ENCODE results near the gene GNAS-AS1.
"Not testable (repeated sequence)": the region's sequence is repeated elsewhere in the genome, so short reads cannot be mapped to it uniquely, and the experiment has no call there.

GNAS-AS1 gene

DNA sequence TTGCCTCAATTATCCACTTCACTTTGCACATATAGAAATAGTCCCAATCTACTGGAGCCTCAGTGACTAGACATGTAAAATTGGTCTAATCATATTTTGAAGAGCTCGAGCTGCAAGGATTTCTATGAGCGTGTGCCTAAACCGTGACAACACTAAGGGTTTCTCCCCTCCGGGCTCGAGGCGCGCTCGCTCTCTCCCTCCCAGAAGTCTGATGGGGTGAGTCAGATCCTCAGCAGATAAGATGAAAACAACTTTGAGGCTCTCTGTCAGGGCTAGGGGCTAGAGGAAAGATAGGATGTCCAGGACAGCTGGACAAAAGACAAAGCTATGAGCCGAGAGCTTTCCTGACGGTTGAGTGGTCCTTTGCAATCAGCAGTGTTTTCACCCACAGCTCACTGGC lies 16.8 kb downstream of the GNAS-AS1 start:
- no peak for DNase-seq

DNA sequence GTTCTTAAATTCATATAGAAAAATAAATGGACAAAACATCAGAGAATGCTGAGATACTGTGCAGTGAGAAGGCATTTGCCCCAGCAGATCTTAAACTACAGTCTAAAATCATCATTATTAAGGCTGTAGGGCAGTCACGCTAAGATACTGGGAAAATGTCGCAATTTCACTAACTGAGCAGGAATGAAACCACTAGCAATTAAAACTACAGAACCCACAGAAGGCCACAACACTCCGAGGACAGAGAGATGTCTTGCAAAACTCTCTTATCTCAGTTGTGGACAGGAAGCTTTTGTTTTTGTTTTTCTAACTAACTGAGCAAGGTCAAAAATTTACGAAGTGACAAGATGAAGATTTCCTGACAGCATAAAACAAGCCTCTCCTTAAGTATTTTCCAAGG lies 18.2 kb downstream of the GNAS-AS1 start:
- DNase-seq, result no peak

DNA sequence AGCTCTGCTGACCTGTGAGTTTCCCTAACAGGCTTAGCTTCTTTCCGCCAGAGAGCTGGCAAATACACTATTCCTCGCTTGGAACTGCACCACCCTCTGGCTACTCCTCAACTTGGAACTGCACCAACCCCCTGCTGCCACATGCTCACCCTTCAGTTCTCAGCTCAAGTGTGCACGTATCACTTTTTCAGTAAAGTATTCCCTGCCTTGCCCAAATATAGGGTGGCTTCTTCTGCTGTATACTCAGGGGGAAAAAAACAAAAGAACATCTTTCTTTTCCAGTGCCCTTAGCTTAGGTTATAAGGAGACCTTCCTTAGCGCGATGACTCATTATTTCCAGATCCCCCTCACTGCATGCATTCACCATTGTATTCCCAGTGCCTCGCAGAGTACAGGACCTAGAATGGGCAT lies 21.2 kb downstream of the GNAS-AS1 start:
- DNase-seq, result peak; percentile 36 to 73

DNA sequence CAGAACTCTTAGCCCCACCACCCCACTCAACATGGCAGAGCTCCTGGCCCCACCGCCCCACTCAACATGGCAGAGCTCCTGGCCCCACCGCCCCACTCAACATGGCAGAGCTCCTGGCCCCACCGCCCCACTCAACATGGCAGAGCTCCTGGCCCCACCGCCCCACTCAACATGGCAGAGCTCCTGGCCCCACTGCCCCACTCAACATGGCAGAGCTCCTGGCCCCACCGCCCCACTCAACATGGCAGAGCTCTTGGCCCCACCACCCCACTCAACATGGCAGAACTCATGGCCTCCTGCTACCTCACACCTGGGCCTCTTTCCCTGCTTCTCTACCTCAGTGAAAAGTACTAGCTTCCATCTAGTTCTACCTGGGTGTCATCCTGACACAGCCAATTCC lies 21.9 kb downstream of the GNAS-AS1 start:
- not testable (repeated sequence) for DNase-seq

DNA sequence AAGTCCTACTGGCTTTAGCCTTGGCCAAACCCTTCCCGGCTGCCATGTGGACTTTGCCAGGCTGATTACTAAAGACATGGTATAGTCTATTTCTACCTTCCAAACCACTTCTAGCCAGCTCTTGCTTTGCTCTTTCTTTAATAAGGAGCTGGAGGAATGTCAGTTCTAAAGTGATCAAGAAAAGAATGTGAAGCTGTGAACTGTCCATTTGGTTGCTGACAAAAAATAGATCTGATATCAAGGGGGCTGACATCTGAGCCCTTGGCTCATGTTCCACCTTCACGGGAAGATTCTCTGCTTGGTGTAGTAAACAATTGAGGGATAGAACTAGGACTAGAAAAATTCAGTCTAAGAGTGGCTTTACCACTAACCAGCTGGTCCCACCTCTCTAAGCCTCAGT lies 22.6 kb downstream of the GNAS-AS1 start:
- no peak for DNase-seq

DNA sequence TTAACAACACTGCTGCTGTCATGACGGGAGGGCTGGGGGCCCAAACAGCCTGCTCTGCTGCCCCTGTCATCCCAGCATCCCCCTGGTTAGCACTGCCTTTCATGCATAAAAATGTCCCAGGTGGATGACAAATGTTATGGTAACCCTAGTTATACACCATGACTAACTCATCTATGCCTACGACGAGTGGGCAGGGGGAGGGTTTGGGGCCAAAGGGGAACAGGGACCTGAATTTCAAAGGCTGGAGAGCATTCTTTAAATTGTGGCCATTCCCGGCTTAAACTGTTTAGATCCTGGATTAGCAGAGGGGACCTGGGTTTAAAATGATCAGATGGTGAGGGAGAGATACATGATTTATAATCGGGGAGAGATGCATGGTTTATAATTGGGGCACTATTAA lies 24.4 kb downstream of the GNAS-AS1 start:
- DNase-seq, result no peak

DNA sequence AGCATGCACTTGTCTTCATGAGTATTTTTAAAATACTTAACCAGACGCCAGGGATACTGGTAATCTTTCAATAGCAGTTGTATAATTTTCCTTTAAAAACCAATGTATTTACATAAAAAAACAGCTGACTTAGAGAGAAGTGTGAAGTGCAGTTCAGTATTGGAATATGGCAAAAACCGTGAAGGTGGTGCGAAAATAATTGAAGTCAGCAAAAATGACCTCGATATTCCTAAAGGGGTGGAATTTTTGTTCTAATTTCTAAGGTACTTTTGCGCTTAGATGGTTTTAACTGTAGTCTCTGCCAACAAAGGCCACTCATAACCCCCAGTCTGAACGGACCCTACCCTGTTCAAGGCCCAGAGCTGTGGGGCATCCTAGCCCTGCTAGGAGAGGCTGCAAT lies 25.3 kb downstream of the GNAS-AS1 start:
- no peak for DNase-seq

DNA sequence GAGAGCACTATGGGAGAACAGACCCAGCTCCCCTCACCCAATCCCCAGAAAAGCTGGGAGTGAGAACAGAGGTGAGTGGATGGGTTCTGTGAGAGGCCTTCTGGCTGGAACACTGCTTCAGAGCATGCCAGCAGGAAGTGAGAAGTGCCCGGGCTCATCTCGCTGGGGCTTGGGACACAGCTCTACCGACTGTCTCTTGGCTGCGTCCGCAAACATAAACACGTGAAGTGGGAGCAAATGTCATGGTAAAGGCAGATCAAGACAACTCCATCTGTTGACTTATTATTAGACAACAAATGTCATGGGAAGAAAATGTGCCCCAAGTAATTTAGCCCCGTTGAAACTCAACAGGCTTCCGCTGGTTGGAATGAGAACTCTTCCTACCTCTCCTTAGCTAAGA lies 25.9 kb downstream of the GNAS-AS1 start:
- DNase-seq, result peak in 1 of 2 experiments; percentile 44

DNA sequence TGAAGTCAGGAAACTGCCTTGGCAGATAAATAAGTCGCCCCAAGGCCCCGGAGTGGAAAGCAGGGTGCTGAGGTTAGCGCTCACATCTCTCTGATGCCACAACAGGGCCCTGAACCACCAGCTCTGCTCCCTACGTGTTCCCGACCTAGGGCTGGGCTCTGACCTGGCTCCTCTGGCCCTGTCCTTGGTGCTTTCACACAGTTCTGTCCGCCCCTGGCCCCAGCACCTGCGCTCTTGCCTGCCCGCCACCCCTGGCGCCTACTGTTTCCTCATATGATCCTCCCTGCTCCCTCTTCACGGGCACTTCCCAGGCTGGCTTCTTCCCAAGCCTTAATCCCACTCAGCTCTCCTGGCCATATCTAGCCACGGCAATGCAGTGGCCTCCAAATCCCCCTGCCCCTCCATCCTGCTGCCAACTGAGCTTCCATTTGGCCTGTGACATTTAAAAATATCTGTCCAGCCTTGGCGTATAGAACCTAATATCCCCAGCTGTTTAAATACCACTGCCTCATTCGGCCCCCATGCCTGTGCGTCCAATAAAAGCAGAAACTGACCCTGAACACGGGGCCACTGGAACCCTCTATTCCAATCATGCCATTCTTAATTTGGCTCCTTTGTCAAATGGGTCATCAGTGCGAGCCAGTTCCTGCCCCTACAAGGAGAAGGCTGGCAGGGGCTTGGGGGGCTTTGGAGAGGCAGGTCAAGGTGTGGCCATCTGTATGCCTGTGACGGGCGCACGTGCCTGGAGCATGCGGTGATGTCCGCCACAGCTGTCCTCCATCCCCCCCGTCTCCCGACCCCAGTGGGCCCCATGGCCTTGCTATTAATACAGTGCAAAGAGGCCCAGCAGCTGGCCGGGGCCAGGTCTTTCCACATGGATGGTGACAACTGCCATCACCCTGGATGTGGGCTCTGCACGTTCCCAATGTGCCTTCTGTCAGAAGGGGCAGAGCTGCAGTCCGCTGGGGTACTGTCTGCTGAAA lies 27.7 kb downstream of the GNAS-AS1 start:
- DNase-seq, result no peak

DNA sequence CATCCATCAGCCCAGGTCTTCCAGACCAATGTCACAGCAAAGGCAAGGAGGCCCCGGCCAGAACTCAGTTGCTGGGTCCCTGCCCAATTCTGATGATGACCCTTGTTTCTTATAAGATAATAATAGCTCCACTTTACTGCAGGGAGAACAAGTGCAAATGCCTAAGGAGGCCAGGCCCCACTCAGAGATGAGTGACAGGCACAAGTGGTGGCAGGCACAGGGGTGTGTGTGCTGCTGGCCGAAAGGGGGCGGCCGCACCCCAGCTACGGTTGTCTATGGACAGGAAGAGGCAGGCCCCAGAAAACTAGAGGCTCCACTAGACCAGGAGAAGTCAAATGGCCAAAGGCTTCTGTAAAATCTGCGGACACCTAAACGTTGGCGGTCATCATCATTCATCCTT lies 28.6 kb downstream of the GNAS-AS1 start:
- no peak for DNase-seq

DNA sequence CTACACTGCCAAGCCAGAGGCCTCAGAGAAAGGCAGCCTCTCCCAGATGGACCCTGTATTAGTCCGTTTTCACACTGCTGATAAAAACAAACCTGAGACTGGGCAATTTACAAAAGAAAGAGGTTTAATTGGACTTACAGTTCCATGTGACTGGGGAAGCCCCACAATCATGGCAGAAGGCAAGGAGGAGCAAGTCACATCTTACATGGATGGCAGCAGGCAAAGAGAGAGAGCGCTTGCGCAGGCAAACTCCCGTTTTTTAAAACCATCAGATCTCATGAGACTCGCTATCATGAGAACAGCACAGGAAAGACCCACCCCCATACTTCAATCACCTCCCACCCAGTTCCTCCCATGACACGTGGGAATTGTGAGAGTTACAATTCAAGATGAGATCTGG lies 30.2 kb downstream of the GNAS-AS1 start:
- not testable (repeated sequence) for DNase-seq

DNA sequence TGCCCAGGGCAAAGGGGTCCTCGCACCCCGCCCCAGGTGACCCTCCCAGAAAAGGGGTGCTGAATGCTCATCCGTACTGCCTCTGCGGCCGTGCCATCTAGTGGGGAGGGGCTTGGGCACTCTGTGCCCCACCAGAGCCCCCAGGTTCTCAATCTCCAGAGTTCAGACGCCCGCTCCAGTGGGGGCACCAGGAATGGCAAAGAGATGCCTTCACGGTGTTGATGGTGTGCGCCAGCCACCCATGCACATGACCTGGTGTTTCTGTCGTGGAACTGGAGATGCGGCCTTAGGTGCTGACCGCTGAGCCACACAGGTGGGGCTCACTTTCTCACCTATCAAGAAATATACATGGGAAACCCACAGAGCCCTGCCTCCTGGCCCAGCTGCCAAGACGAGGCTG lies 30.8 kb downstream of the GNAS-AS1 start:
- no peak for DNase-seq

DNA sequence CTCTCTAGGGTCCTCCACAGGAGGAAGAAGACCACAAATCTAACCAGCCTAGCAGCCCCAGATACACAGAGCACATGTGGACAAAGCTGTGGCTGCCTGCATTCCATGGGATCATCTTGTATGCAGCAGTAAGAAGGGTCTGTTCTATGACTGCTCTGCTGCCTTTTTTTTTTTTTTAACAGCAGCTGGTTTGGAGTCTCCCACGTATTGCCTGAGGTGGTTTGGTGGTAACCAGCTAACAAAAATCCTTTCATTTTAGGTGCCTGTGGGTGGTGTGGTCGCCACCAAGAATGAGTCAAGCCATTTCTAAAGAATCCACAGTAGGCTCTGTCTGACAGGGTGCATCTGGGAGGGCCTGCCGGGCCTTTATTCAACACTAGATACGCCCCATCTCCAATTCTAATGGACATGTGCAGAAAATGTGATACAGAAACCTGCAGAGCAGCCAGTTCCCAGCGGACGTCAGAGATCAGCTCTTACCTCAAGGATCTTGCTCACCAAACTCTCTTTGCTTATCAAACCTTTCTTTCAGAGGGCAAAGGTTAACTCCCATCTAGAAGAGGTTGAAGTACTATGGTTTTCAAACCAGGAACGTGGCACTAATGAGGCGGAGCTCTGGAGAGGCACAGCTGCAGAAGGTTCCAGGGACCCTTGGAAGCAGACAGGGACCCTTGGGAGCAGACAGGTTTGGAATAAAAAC lies 32.0 kb downstream of the GNAS-AS1 start:
- DNase-seq, result no peak

DNA sequence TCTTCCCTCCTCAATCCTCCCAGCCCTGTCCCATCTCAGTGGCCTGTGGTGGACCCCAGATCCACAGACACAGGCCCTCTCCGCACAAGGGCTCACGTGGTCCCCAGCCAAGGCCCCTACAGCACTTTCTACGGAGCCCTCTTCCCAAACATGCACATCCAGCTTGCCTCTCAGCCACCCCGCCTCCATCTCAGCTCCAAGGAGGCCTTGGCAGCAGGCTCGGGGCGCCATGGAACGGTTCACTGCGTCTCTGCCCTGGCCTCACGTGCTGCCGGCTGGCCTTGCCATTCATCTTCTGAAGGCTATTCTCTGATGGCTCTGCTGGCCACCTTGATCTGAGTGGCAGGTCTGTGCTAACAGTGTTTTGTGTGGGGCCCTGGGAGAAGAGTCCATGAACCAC lies 33.0 kb downstream of the GNAS-AS1 start:
- DNase-seq, result no peak

DNA sequence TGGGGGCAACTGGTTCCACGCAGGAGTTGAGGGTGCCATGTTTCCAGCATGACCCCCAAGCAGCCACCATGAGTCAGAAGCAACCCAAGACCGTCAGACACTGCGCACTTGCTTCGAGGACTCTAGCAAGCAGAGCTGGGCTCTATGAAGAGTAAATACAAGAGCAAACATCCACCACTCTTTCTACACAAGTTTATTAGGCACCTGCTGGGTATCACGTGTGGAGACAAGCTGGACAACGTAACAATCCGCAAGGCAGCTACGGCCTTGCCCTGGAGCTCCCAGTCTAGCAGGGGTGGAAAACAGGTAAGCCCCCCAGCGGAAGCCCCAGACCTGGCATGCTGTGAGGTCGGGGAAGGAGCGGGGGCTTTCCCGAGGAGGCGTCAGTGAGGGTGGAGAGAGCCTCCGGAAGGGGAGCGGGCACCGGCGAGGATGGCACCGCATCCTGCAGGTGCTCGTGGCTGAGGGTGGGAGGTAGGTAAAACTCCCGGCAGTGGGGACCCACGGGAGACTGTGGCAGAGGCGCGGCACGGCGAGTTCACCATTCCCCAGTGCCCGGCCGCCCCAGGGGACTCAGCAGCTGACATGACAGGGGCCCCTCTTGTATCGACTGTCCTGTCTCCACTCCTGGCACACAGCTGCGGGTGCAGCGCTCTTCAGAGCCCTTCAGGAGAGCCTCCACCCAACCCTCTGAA lies 33.6 kb downstream of the GNAS-AS1 start:
- no peak for DNase-seq

DNA sequence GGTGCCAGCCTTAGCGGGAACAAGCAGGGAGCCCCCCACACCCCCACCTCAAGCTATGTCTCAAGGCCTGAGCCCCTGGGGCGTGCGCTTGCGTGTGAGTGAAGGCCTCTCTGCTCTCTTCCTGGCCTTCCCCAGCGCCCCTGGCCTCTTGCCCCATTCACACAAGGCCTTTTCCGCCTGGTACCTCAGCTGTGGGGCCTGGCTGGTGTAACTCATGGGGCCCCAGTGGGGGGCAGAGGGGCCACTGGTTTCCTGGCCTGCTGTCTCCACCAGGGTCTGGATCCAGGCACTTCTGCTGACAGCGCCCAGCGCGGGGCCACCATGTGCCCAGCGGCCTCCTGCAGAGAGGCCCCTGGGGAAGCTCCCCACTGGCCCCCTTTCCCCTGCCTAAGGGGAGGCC lies 34.7 kb downstream of the GNAS-AS1 start:
- no peak for DNase-seq

DNA sequence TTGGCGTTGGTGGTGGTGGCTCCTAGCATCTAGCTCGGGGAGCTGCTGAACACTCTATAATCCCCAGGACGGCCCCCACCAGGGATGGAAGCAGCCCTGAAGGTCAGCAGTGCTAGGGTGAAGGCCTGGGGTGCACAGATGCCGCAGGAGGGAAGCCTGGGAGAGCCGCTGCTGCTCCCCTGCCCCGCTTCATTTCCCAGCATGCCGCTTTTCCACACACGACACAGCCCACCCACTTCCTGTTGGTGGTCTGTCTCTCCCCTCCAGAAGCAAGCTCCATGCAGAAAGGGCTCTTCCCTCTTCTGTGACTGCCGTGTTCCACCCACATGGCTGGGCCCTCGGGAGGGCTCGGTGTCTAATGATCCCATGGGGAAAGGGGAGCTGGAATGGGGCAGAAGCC lies 35.3 kb downstream of the GNAS-AS1 start:
- DNase-seq, result no peak

DNA sequence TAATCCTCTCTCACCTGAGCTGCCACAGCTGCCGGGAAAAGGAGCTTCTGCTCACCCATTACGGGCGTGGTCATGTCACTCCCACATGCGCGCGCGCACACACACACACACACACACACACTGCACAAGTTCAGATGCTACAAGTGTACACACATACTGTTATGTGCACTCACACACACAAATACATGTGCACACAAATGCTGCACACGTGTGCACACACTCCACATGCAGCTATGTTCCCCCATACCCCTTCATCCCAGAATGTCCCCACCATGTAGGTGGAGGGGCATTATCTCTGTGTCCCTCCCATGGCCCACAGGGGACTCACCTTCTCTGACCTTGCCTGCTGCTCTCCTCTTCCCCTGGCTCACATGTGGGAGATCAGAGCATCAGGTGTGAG lies 37.3 kb downstream of the GNAS-AS1 start:
- DNase-seq, result no peak

DNA sequence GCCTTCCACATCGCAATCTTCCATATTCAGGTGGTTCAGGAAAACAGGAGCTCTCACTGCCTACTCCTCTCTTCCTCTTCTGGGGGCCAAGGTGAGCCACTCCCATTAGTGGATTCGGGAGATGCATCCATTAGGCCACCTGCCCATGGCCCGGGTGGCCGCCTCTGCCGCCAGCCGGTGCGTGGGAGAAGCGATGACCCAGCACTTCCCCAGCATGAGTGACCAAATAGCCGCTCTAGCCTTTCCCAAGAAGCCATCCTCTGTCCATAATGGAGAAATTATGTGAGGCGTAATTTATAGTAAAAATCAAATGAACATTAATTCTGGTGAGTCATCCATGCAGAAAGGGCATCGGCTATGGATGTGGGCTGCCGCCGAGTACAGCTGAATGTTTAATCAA lies 39.4 kb downstream of the GNAS-AS1 start:
- no peak for DNase-seq

DNA sequence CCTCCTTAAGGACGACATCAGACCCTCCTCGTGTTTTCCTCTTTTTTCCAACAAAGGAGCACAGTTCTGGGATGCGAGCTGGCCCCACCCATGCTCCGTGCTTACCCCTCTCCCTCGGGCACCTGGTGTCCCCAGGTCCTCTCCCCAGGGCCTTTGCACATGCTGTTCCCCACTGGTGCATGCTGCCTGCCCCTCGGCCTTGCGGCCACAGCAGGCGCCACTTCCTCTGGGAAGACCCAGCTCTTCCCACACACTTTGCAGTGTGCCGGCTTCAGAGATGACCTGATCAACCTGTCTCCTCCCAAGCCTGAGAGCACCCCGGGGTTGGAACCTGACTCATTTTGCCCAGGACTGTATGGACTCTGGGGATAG lies 39.8 kb downstream of the GNAS-AS1 start:
- no peak for DNase-seq

DNA sequence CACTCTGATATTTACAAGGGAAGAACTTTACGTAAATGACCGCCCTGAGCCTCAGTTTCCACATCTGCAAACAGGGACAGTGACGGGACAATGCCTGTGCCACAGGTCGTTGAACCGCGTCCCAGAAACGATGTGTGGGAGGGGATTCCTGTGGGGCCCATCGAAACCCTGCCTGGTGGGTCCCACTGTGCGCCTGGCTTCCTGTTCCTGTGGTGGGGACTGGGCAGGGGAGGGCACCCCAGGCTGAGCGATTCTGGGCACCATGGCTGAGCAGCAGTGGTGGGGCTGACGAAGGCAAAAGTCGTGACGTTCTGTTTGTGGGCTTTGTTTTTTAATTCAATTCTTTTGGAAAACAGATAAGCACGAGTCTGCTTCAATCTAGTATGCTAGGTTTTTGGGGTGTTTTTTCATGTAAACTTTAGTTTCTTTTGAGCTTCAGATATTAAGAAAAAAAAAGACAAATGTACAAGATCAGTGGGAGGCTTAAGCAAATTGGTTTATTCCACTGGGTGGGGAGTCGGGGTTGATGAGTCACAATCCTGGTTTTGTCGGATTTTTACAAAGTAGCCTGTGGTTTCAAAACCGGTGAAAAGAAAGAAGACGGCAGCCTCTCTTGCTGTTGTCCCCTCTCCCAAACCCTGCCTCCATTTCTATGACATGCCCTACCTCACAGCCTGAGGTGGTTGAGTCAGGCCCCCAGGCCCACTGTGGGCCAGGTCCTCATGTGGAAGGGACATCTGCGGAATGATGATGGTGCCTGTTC lies 40.4 kb downstream of the GNAS-AS1 start:
- DNase-seq, result no peak

DNA sequence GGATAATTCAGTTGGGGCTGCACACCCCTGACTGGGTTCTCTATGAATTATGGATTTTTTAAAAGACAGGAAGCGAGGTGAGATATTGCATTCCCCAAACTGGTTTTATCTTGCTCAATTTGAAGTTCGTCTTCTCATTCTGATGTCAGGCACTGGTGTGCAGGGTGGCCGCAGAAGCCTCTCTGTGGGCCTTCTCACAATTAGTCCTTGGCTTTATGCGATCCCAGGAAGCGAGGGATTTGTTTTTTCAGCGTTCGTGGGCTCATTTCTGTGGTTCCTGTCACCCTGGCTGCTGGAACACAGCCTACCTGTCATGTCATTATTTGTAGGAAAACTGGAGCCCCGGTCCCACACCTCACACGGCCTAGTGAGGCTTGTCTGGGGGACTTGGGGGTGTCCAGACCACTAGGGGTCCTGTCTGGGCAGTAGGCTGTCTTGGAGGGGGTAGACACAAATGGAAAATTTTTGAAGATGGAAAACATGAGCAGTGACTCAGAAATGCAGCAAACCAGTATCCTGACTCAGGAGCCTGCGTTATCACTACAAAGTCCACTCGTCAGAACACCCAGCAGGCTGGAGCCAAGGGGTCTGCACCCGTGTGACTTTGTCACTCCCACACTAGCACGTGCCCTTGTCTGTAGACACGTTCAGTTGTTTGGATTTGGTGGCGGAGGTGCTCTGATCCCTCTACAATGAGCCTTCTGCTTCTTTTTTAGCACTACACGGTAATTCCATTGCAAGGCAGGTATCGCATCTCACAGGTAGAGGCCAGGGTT lies 42.2 kb downstream of the GNAS-AS1 start:
- no peak for DNase-seq
